Erythroblast (primary cell): ENCODE results near the gene OTUD1.

Experiments
- GATA1 ChIP-seq: IDR thresholded peaks from 2 replicates; pipeline ENCODE4 v1.6.1; 2011; ENCODE audit warnings: low read depth, mild to moderate bottlenecking, control low read depth, low read length, moderate library complexity
- POLR2A ChIP-seq: IDR thresholded peaks from 2 replicates; pipeline ENCODE4 v1.6.1; 2011; ENCODE audit warnings: mild to moderate bottlenecking, low read length

DNA sequence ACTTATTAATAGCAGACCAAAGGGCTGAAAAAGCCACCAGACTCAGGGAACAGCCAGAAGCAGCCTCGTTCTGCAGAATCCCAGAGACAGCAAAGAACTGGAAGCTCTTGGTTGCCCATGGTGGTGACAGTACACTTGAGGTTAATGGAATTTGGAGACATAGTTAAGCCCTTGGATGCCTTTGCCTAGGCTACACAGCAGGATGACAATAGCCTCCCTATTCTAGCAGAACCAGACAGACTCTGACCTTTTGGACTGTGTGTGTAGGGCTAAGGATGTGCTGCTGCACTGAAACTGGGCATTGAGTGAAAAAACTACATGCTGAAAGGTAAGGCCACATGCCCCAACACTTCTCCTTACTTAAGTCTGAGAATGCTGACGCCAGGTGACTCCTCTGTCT, 22.7 kb downstream of the OTUD1 start:
- no peak for TF ChIP-seq POLR2A
- TF ChIP-seq GATA1, result no peak
